Ascending aorta (tissue), 2 donors: ENCODE measurements around the gene RNGTT. TPM values are rescaled to one million over a fixed set of nuclear protein-coding genes. Genes with fewer than 3 reads are reported as not detected.

Source experiments
- DNase-seq, 2 donors: peaks; one replicate each; pipeline ENCODE4 v3.0.0-alpha.2; 2019; ENCODE audit warnings: low spot score in 2 of 2
- H3K27ac ChIP-seq, 2 donors: fragments of 200-600 bp; sonication (generic); one replicate each; pipeline ENCODE4 v1.5.1; 2016 to 2017; ENCODE audit warnings: mild to moderate bottlenecking in 1 of 2
- H3K27me3 ChIP-seq: fragments of 200-600 bp; sonication (generic); one replicate; pipeline ENCODE4 v1.5.1; 2017
- H3K36me3 ChIP-seq, 2 donors: fragments of 200-600 bp; sonication (generic); one replicate each; pipeline ENCODE4 v1.5.1; 2016
- H3K4me1 ChIP-seq, 2 donors: fragments of 200-600 bp; sonication (generic); one replicate each; pipeline ENCODE4 v1.5.1; 2016 to 2017; ENCODE audit warnings: mild to moderate bottlenecking in 1 of 2
- H3K4me3 ChIP-seq, 2 donors: fragments of 200-600 bp; sonication (generic); one replicate each; pipeline ENCODE4 v1.5.1; 2016 to 2017; ENCODE audit warnings: mild to moderate bottlenecking in 1 of 2
- H3K9me3 ChIP-seq, 2 donors: fragments of 200-600 bp; sonication (generic); one replicate each; pipeline ENCODE4 v1.5.1; 2016
- CTCF ChIP-seq, 3 experiments: fragments of 200-600 bp in 2 of 3; fragments of 450-650 bp in 1 of 3; sonication (generic) in 2 of 3; IDR thresholded peaks; one replicate each; pipeline ENCODE4 v1.5.1; 2016 to 2019; ENCODE audit warnings: antibody characterized with exemption in 3 of 3, mild to moderate bottlenecking in 1 of 3, moderate library complexity in 1 of 3
- intact Hi-C: fragments of 100-400 bp; cut with DNase I; formaldehyde crosslinking; loops from one replicate; pipeline ENCODE4 v1.15.1; 2023
- total RNA-seq: library from RNA; depleted of rRNA; stranded (reverse); fragments of >200 nt; gene quantifications from one replicate; pipeline ENCODE4 v1.1.0, GENCODE V29; 2016

The RNGTT gene
- total RNA-seq, 1 donor from 2014 or later, result 13.4 TPM

GRCh38 chr6:88614316-88614877 lies 349.0 kb downstream of the RNGTT start:
- H3K27ac ChIP-seq, result no peak overlapping the region
- H3K27me3 ChIP-seq, result no peaks in the 10 kb centered on the region
- peaks cover 0 to 7% of the 10 kb centered on the region in 2 donors for H3K36me3 ChIP-seq
- no peaks in the 10 kb centered on the region for H3K4me1 ChIP-seq
- H3K4me3 ChIP-seq, result no peak overlapping the region
- intact Hi-C loops, result no loop called here
- H3K9me3 ChIP-seq, result no peaks in the 10 kb centered on the region
- no peak for TF ChIP-seq CTCF (IDR thresholded peaks at IDR 0.05)
- no peak for DNase-seq

GRCh38 chr6:88612631-88613030 lies 350.8 kb downstream of the RNGTT start:
- no peaks in the 10 kb centered on the region for H3K27me3 ChIP-seq
- no peak for DNase-seq
- H3K9me3 ChIP-seq, result no peaks in the 10 kb centered on the region
- H3K36me3 ChIP-seq, result peaks cover 0 to 7% of the 10 kb centered on the region in 2 donors
- TF ChIP-seq CTCF (IDR thresholded peaks at IDR 0.05), result no peak
- H3K4me3 ChIP-seq, result no peak overlapping the region
- intact Hi-C loops, result no loop called here
- no peak overlapping the region for H3K27ac ChIP-seq
- no peaks in the 10 kb centered on the region for H3K4me1 ChIP-seq

- DNase-seq, result no peak
- Histone ChIP-seq H3K9me3 (no peaks in the 10 kb centered on the region), H3K27ac (no peak overlapping the region), H3K36me3 (peaks cover 0 to 7% of the 10 kb centered on the region in 2 donors), H3K4me1 (no peaks in the 10 kb centered on the region), H3K4me3 (no peak overlapping the region), H3K27me3 (no peaks in the 10 kb centered on the region)
- TF ChIP-seq CTCF (IDR thresholded peaks at IDR 0.05), result no peak
- intact Hi-C loops, result no loop called here
These were observed 351.7 kb downstream of the RNGTT start for GRCh38 chr6:88611721-88612120.

GRCh38 chr6:88609983-88610382 lies 353.4 kb downstream of the RNGTT start:
- intact Hi-C loops, result no loop called here
- no peaks in the 10 kb centered on the region for H3K9me3 ChIP-seq
- no peak for TF ChIP-seq CTCF (IDR thresholded peaks at IDR 0.05)
- no peak for DNase-seq
- no peaks in the 10 kb centered on the region for H3K4me1 ChIP-seq
- H3K27ac ChIP-seq, result no peak overlapping the region
- H3K4me3 ChIP-seq, result no peak overlapping the region
- peaks cover 0 to 7% of the 10 kb centered on the region in 2 donors for H3K36me3 ChIP-seq
- H3K27me3 ChIP-seq, result no peaks in the 10 kb centered on the region

- Histone ChIP-seq H3K9me3 (no peaks in the 10 kb centered on the region), H3K27me3 (no peaks in the 10 kb centered on the region), H3K4me3 (no peak overlapping the region), H3K36me3 (no peaks in the 10 kb centered on the region), H3K4me1 (no peaks in the 10 kb centered on the region), H3K27ac (no peak overlapping the region)
- no peak for DNase-seq
- intact Hi-C loops, result no loop called here
- no peak for TF ChIP-seq CTCF (IDR thresholded peaks at IDR 0.05)
These were observed 358.1 kb downstream of the RNGTT start for GRCh38 chr6:88605271-88605670.

- intact Hi-C loops, result no loop called here
- Histone ChIP-seq H3K27me3 (no peaks in the 10 kb centered on the region), H3K27ac (no peak overlapping the region), H3K4me1 (no peaks in the 10 kb centered on the region), H3K9me3 (no peaks in the 10 kb centered on the region), H3K36me3 (no peaks in the 10 kb centered on the region), H3K4me3 (no peak overlapping the region)
- no peak for DNase-seq
- no peak for TF ChIP-seq CTCF (IDR thresholded peaks at IDR 0.05)
These were observed 363.8 kb downstream of the RNGTT start for GRCh38 chr6:88599571-88599970.
